OCI-LY7 (cell line): ENCODE data around the gene KMT2A.
"Not testable (repeated sequence)": the region's sequence is repeated elsewhere in the genome, so short reads cannot be mapped to it uniquely, and the experiment has no call there.

Experiments used
- EZH2phosphoT487 ChIP-seq: fragments of 200-600 bp; sonication (generic); IDR thresholded peaks from 2 replicates; pipeline ENCODE4 v1.6.1; 2018; ENCODE audit warnings: low read depth, borderline replicate concordance, mild to moderate bottlenecking, mixed run types, antibody characterized with exemption, low read length, moderate library complexity, mixed read lengths
- TF ChIP-seq, protein P1 (sequence below): fragments of 200-600 bp; sonication (generic); conservative IDR thresholded peaks from 2 replicates; pipeline ENCODE4 v1.5.1; 2014; ENCODE audit warnings: mild to moderate bottlenecking, antibody characterized with exemption, low read length, moderate library complexity, mixed read lengths

DNA sequence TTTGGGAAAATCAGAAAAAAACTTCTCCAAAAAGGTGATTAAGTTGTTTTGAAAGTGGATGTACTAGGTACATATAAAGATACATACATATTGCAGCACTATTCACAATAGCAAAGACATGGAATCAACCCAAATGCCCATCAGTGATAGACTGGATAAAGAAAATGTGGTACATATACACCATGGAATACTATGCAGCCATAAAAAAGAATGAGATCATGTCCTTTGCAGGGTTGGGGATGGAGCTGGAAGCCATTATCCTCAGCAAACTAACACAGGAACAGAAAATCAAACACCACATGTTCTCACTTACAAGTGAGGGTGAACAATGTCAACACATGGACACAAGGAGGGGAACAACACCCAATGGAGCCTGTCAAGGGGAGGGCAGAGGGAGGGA lies 19.4 kb upstream of the KMT2A start:
- TF ChIP-seq, protein P1, sequence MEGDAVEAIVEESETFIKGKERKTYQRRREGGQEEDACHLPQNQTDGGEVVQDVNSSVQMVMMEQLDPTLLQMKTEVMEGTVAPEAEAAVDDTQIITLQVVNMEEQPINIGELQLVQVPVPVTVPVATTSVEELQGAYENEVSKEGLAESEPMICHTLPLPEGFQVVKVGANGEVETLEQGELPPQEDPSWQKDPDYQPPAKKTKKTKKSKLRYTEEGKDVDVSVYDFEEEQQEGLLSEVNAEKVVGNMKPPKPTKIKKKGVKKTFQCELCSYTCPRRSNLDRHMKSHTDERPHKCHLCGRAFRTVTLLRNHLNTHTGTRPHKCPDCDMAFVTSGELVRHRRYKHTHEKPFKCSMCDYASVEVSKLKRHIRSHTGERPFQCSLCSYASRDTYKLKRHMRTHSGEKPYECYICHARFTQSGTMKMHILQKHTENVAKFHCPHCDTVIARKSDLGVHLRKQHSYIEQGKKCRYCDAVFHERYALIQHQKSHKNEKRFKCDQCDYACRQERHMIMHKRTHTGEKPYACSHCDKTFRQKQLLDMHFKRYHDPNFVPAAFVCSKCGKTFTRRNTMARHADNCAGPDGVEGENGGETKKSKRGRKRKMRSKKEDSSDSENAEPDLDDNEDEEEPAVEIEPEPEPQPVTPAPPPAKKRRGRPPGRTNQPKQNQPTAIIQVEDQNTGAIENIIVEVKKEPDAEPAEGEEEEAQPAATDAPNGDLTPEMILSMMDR = not testable (repeated sequence)
- not testable (repeated sequence) for TF ChIP-seq EZH2phosphoT487
